Liver (tissue), 3 donors: Measurements from ENCODE around the gene TMEM59.

Source experiments
- CTCF ChIP-seq: fragments of 150-350 bp; IDR thresholded peaks from 2 replicates; pipeline ENCODE4 v1.5.1; 2017; ENCODE audit warnings: improper control_type of control experiment, low read depth, low read length; ENCODE audit not compliant: missing input control
- GABPA ChIP-seq, 2 donors: IDR thresholded peaks in 1 of 2; conservative IDR thresholded peaks in 1 of 2; 2 replicates each; pipeline ENCODE4 v1.6.1; 2016; ENCODE audit warnings: antibody characterized with exemption in 2 of 2, mild to moderate bottlenecking in 1 of 2, moderate library complexity in 1 of 2
- HNF4G ChIP-seq: IDR thresholded peaks from 2 replicates; pipeline ENCODE4 v1.6.1; 2016; ENCODE audit warnings: antibody characterized with exemption
- JUND ChIP-seq, 2 donors: IDR thresholded peaks; 2 replicates each; pipeline ENCODE4 v1.6.1; 2016; ENCODE audit warnings: antibody characterized with exemption in 2 of 2
- MAX ChIP-seq: IDR thresholded peaks from 2 replicates; pipeline ENCODE4 v1.6.1; 2016; ENCODE audit warnings: antibody characterized with exemption
- RAD21 ChIP-seq, 2 donors: IDR thresholded peaks; 2 replicates each; pipeline ENCODE4 v1.6.1; 2016; ENCODE audit warnings: antibody characterized with exemption in 2 of 2, mild to moderate bottlenecking in 2 of 2
- REST ChIP-seq: IDR thresholded peaks from 2 replicates; pipeline ENCODE4 v1.6.1; 2016; ENCODE audit warnings: antibody characterized with exemption, mild to moderate bottlenecking
- RXRA ChIP-seq, 2 donors: IDR thresholded peaks; 2 replicates each; pipeline ENCODE4 v1.6.1; 2017 to 2018; ENCODE audit warnings: antibody characterized with exemption in 2 of 2, mild to moderate bottlenecking in 1 of 2
- SP1 ChIP-seq: IDR thresholded peaks from 2 replicates; pipeline ENCODE4 v1.6.1; 2018; ENCODE audit warnings: antibody characterized with exemption, mild to moderate bottlenecking
- TAF1 ChIP-seq: conservative IDR thresholded peaks from 2 replicates; pipeline ENCODE4 v1.6.1; 2016; ENCODE audit warnings: antibody characterized with exemption, mild to moderate bottlenecking
- YY1 ChIP-seq: IDR thresholded peaks from 2 replicates; pipeline ENCODE4 v1.6.1; 2016; ENCODE audit warnings: antibody characterized with exemption, mild to moderate bottlenecking
- ZBTB33 ChIP-seq: IDR thresholded peaks from 2 replicates; pipeline ENCODE4 v1.6.1; 2016; ENCODE audit warnings: antibody characterized with exemption
- donor health status: healthy.
- donor health status: healthy.

- TF ChIP-seq CTCF: peak; percentile 83
- no peak for TF ChIP-seq MAX
- TF ChIP-seq SP1: peak; percentile 39
- no peak for TF ChIP-seq JUND (IDR thresholded peaks at IDR 0.05)
- no peak for TF ChIP-seq HNF4G
- TF ChIP-seq TAF1: no peak
- no peak for TF ChIP-seq REST
- peak; percentile 79 to 88 for TF ChIP-seq RAD21 (IDR thresholded peaks at IDR 0.05)
- TF ChIP-seq YY1: no peak
- peak in 1 of 2 donors; percentile 39 for TF ChIP-seq RXRA (IDR thresholded peaks at IDR 0.05)
- TF ChIP-seq ZBTB33: no peak
- TF ChIP-seq GABPA (IDR thresholded peaks at IDR 0.05 in 1 of 2, conservative IDR thresholded peaks at IDR 0.05 in 1 of 2): no peak
Measured at GRCh38 chr1:54081306-54082270, 28.6 kb upstream of the TMEM59 start.
